NCI-H2171 (cell line): ENCODE data around the gene TEX35.

ENCODE experiments used
- DNase-seq: peaks from one replicate; lab custom pipeline; 2025; lab: John Stamatoyannopoulos, UW

TEX35 gene

DNA sequence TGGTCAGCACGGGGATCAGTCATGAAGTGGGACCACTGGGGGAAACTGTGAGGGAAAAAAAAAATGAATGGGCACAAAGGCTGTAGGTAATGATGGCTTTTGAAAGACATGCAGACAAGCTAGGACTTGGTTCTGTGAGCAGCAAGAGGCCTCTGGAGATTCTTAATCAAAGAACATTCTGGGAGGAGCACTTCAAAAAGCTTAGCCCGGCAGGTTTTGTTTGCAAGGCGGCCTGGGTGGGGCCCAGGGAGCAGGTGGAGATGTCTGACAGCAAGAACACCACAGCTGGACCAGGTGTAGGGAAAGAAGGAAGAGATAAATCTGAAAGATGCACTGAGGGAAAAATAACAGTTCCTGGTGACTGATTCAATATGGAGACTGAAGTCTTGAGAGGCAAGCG is 6.0 kb downstream of the TEX35 start:
- DNase-seq, result peak; percentile 25

GRCh38 chr1:178520803-178521202 is 7.9 kb downstream of the TEX35 start:
- DNase-seq, result no peak

GRCh38 chr1:178521241-178521640 is 8.3 kb downstream of the TEX35 start:
- DNase-seq, result no peak

DNA sequence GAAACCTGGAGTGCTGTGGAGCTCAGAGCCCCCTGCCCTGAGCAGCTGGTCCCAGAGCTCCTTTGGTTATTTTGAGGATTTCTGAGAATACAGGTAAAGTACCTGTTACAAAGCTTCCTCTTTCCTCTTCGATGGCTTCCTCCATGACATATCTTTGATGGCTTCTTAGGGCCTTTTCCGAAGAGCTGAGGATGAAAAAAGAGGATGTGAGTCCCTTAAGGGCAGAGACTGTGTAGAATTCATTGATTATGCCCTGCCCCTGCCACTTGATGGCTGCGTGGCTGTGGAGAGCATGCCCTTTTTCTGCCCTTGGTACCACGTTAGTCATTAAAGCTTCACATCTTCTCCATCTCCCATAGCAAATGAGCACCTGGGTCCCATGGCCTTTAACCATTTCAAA is 14.2 kb downstream of the TEX35 start:
- DNase-seq, result no peak

- DNase-seq, result peak; percentile 62
Measured at GRCh38 chr1:178528228-178528952, 15.5 kb downstream of the TEX35 start.

GRCh38 chr1:178528953-178529335 is 16.0 kb downstream of the TEX35 start:
- DNase-seq, result no peak

DNA sequence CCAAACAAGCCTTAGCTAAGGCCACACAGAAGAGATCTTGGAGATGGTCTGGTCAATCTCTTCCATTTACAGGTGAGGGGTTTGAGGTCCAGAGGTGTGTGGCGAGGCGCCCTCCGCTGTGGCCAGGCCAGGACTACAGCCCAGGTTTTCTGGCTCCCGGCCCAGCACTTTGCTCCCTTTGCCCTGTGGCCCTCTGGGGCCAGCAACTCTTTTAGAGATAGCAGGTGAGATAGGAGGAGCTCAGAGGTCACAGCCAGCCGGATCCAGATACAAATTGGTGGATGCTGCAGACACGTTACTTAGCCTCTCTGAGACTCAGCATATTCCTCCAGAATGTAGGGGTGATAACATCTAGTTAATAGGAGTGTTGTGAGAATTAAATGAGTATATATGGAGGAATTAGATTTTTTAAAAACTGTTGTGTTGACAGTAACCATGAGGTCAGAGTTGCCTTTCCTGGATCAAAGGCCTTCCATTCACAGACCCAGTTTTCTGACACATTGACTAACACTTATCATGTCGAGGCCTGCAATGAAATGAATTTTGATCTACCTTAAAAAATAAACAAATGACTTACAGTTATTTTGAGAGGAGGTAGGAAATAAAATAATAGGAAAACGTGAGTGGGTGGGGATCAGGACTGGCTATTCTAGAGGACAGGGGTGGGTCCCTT is 16.6 kb downstream of the TEX35 start:
- no peak for DNase-seq

DNA sequence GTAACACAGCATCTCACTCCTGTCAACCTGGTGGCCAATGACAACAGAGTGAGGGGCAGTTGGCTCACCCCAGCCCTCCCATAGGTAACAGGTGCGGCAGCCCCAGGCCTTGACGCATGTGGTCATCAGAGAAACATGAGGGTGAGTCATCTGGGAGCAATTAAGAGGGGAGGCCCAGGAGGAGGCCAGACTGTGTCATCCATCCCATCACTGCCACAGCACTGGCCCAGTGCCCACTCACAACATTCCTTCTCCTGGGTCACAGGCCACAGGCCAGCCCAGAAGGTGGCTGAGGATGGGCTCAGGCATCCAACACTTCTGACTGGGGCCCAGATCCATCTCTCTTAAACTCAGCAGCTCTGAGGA is 17.1 kb downstream of the TEX35 start:
- no peak for DNase-seq

GRCh38 chr1:178530502-178530901 is 17.6 kb downstream of the TEX35 start:
- DNase-seq, result no peak

GRCh38 chr1:178531887-178532286 is 19.0 kb downstream of the TEX35 start:
- peak; percentile 29 for DNase-seq

GRCh38 chr1:178532392-178532791 is 19.5 kb downstream of the TEX35 start:
- DNase-seq, result peak; percentile 39

GRCh38 chr1:178533121-178533946 is 20.4 kb downstream of the TEX35 start:
- no peak for DNase-seq

GRCh38 chr1:178534137-178534868 is 21.4 kb downstream of the TEX35 start:
- DNase-seq, result no peak

DNA sequence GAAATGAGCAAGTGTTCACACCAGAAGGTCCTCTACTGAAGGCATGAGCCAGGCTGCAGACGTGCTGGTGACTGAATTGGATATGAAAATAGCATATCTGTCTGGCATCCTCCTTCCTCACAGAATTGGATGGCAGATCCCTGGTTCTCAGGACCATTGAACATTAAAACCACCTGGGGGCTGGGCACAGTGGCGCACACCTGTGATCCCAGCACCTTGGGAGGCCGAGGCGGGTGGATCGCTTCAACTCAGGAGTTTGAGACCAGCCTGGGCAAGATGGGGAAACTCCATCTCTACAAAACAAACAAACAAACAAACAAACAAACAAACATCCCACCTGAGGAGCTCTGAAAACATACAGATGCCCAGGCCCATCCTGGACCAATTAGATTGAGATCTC is 23.4 kb downstream of the TEX35 start:
- no peak for DNase-seq

DNA sequence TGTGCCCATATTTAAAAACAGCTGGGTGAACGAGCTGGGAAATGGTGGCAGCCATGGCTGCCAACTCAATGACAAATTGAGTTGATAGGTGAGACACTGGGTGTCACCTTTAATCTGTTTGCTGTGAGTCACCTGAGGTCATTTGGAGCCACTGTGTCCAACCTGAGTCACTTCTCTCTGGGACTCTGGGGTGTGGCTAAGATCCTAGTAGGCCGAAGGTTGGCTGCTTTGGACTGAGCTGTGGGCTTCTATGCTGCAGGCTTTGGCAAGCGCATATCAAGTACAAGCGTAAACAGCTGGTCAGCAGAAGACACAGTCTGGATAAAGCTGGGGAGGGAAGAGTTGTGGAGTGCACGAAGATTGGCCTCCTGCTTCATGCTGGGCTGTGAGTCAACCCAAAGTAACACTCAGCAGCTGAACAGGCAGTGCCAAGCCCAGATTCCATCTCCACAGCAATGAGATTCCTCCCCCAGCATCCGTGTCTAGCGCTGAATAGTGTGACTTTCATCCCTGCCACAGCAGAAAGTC is 24.0 kb downstream of the TEX35 start:
- DNase-seq, result no peak

- no peak for DNase-seq
Measured at GRCh38 chr1:178537382-178538090, 24.6 kb downstream of the TEX35 start.

DNA sequence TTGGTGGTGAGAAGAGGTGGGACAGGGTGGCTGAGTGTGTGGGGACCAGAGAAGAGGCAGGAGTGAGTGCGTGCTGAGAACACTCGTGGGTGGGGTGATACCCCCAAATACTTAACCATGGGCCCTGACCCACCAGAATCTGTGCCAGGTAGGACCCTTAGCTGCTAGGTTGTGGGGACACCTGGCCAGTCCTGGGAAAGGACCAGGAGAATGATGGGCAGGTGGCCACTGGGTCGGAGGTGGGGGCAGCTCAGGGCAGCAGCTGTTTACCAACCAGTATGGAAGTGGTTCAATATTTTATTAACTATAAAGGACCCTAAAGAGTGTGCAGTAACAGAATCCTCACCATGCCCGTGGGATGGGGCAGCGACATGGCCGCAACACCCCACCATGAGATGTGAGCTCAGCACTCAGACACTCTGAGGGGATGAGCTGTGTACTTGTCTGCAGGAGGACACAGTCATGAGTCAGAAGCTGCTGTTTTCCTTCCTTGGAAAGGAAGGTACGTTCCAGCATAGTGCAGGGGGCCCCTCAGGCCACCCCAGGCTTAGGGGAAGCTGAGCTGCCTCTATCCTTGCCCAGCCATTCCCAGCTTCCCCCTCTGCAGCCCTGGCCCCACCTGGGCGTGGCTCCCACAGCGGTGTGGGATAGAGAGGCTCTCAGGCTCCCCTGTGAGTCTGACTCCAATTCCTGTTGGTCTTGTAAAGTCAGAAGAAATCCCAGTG is 25.4 kb downstream of the TEX35 start:
- no peak for DNase-seq

DNA sequence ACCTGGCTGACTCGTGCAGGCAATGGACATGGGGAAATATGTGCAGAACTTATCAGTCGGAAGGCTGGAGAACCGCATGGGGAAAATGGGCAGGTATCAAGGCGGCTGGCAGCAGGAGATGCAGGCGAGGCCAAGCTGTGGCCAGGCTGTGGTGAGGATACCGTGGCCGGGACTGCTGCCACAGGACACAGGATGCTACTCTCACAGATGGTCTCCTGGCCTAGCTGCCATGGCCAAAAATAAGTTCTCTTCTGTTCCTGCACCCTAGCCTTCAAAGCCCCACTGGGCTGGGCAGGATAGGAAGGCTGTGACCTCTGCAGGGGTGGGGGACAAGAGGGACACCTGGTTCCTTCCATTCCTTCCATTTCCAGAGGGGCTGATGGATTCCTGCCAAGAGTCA is 26.4 kb downstream of the TEX35 start:
- DNase-seq, result no peak

- DNase-seq, result no peak
Measured at GRCh38 chr1:178540204-178540603, 27.3 kb downstream of the TEX35 start.

- peak; percentile 55 for DNase-seq
Measured at GRCh38 chr1:178540646-178541045, 27.7 kb downstream of the TEX35 start.

GRCh38 chr1:178541379-178541778 is 28.5 kb downstream of the TEX35 start:
- DNase-seq, result no peak
